HepG2 (cell line): Measurements from ENCODE around the gene TRNP1. TPM values are rescaled to one million over a fixed set of nuclear protein-coding genes. Genes with fewer than 3 reads are reported as not detected.
A peak's percentile ranks its signal among the peaks of the same experiment; 100 is the strongest.

Experiments
- ATAC-seq: fragments of 200-7000 bp; cut with Tn5 transposase; 3 replicates; pipeline ENCODE4 v1.9.1; 2020; ENCODE audit warnings: mild to moderate bottlenecking, moderate library complexity
- BruUV-seq: library from RNA; stranded (reverse); fragments of 400-500 nt; replicated peaks from 2 replicates; lab custom pipeline; 2021; lab: Mats Ljungman, UMichigan
- CTCF ChIA-PET: fragments of 300-600 bp; formaldehyde crosslinking; extraction: SDS; loops from one replicate; lab custom pipeline; 2021; ENCODE audit warnings: low total read pairs, inconsistent platforms, low intra/inter-chr PET ratio; lab: Yijun Ruan, JAX
- POLR2A ChIA-PET: fragments of 350-600 bp; sonication (Branson Sonifier 250); formaldehyde crosslinking; loops from one replicate; lab custom pipeline; 2020; ENCODE audit warnings: antibody characterized with exemption, inconsistent platforms; lab: Yijun Ruan, JAX
- DNase-seq: peaks from one replicate; pipeline ENCODE4 v3.0.0-alpha.2; 2015; ENCODE audit warnings: low spot score
- FAIRE-seq: peaks from 3 replicates; lab custom pipeline; 2011; peaks lifted over from hg19 to GRCh38; lab: Jason Lieb, UNC
- H2AFZ ChIP-seq: one replicate; pipeline ENCODE4 v1.6.1; 2011; ENCODE audit warnings: low read length, inconsistent platforms
- H3K27ac ChIP-seq: fragments of 300-600 bp; 3 replicates; pipeline ENCODE4 v1.8.0; 2011; ENCODE audit warnings: mixed run types, mild to moderate bottlenecking, mixed read lengths, low read length, inconsistent platforms; ENCODE audit not compliant: insufficient read depth; ENCODE audit errors: extremely low read length
- H3K27me3 ChIP-seq, 2 experiments: fragments of 200-600 bp in 1 of 2; 2 replicates in 1 of 2; 3 replicates in 1 of 2; pipeline versions ENCODE4 v1.6.0 to v1.8.0; 2011; ENCODE audit warnings: low read length in 2 of 2, mild to moderate bottlenecking in 2 of 2, moderate library complexity in 2 of 2, inconsistent platforms in 1 of 2; ENCODE audit not compliant: insufficient read depth in 2 of 2, control insufficient read depth in 1 of 2
- H3K36me3 ChIP-seq, 2 experiments: fragments of 200-600 bp in 1 of 2; replicated peaks in 1 of 2; 2 replicates in 1 of 2; 3 replicates in 1 of 2; pipeline versions ENCODE4 v1.5.1 to v1.8.0; 2011; ENCODE audit warnings: low read length in 2 of 2, inconsistent platforms in 1 of 2; ENCODE audit not compliant: insufficient read depth in 2 of 2, control insufficient read depth in 1 of 2
- H3K4me1 ChIP-seq: 2 replicates; pipeline ENCODE4 v1.5.1; 2012; ENCODE audit warnings: low read length, inconsistent platforms; ENCODE audit not compliant: insufficient read depth
- H3K4me2 ChIP-seq: 2 replicates; pipeline ENCODE4 v1.6.0; 2011; ENCODE audit warnings: low read depth, low read length, inconsistent platforms
- H3K4me3 ChIP-seq, 3 experiments: fragments of 200-600 bp in 1 of 3; sonication (generic), shearing (Covaris generic) in 1 of 3; replicated peaks in 1 of 3; 2 replicates each; pipeline ENCODE4 v1.5.1; 2011 to 2016; ENCODE audit warnings: low read length in 3 of 3, inconsistent platforms in 2 of 3, low read depth in 2 of 3, mild to moderate bottlenecking in 2 of 3, control low read depth in 1 of 3, mixed read lengths in 1 of 3; ENCODE audit not compliant: insufficient read depth in 1 of 3
- H3K79me2 ChIP-seq: one replicate; pipeline ENCODE4 v1.6.1; 2011; ENCODE audit warnings: low read length, inconsistent platforms; ENCODE audit not compliant: insufficient read depth
- H3K9ac ChIP-seq: 2 replicates; pipeline ENCODE4 v1.6.0; 2011; ENCODE audit warnings: mild to moderate bottlenecking, low read depth, low read length, inconsistent platforms; ENCODE audit not compliant: insufficient read depth
- H3K9me3 ChIP-seq: 2 replicates; pipeline ENCODE4 v1.5.1; 2012; ENCODE audit warnings: mild to moderate bottlenecking, low read length
- H4K20me1 ChIP-seq: 2 replicates; pipeline ENCODE4 v1.6.0; 2011; ENCODE audit warnings: inconsistent platforms, mild to moderate bottlenecking, low read length, moderate library complexity; ENCODE audit not compliant: insufficient read depth
- TCF12 ChIP-seq, 2 experiments: fragments of 450-650 bp in 1 of 2; sonication (generic) in 1 of 2; formaldehyde crosslinking in 1 of 2; IDR thresholded peaks; 2 replicates each; pipeline versions ENCODE4 v1.6.1 to v1.8.0; 2017 to 2022; ENCODE audit warnings: antibody characterized with exemption in 1 of 2, mild to moderate bottlenecking in 1 of 2, missing genetic modification reagents in 1 of 2, moderate library complexity in 1 of 2
- ZBTB40 ChIP-seq, 2 experiments: fragments of 450-650 bp in 1 of 2; sonication (generic) in 1 of 2; formaldehyde crosslinking in 1 of 2; IDR thresholded peaks; 2 replicates each; pipeline versions ENCODE4 v1.6.1 to v1.8.0; 2016 to 2022; ENCODE audit warnings: antibody characterized with exemption in 1 of 2, mild to moderate bottlenecking in 1 of 2, missing genetic modification reagents in 1 of 2
- ZMYM3 ChIP-seq: sonication (generic); formaldehyde crosslinking; IDR thresholded peaks from 2 replicates; pipeline ENCODE4 v1.5.1; 2020; ENCODE audit warnings: mild to moderate bottlenecking, missing genetic modification reagents
- ZNF124 ChIP-seq: sonication (generic); formaldehyde crosslinking; IDR thresholded peaks from 2 replicates; pipeline ENCODE4 v1.4.0; 2020; ENCODE audit warnings: missing genetic modification reagents
- ZSCAN30 ChIP-seq: sonication (generic); formaldehyde crosslinking; IDR thresholded peaks from 2 replicates; pipeline ENCODE4 v1.5.0; 2020; ENCODE audit warnings: mild to moderate bottlenecking, missing genetic modification reagents
- WGBS: methylation state at CpG from one replicate; pipeline ENCODE4 v1.1.6; 2017; ENCODE audit warnings: low lambda C conversion rate; 5-methylcytosine and 5-hydroxymethylcytosine counted together
- in situ Hi-C: cut with HindIII; loops from 2 replicates; pipeline ENCODE4 v1.10.0; 2017; ENCODE audit warnings: low pct_unique_long_range_greater_than_20kb; ENCODE audit not compliant: extremely low pct_ligation_motif_present
- intact Hi-C: fragments of 100-400 bp; cut with micrococcal nuclease; formaldehyde crosslinking; loops from one replicate; pipeline ENCODE4 v1.10.0; 2022; ENCODE audit not compliant: unreplicated experiment
- polyA plus RNA-seq, 8 experiments: library from polyadenylated mRNA; depleted of rRNA in 3 of 8; stranded (reverse) in 7 of 8; unstranded in 1 of 8; fragments of >200 nt; fragmentation: Illumina TruSeq in 4 of 8; extraction: Trizol in 4 of 8; gene quantifications; 2 replicates each; pipeline versions ENCODE4 v1.2.1 to v1.2.3, GENCODE V29; 2011 to 2016; ENCODE audit warnings: low read depth in 4 of 8, missing spikeins in 1 of 8, mixed read lengths in 1 of 8; ENCODE audit not compliant: insufficient read depth in 1 of 8
- total RNA-seq, 5 experiments: library from RNA; depleted of rRNA; stranded (reverse); fragments of >200 nt; fragmentation: Illumina TruSeq; extraction: Trizol; gene quantifications; 2 replicates each; pipeline ENCODE4 v1.2.3, GENCODE V29; 2016; ENCODE audit warnings: low read depth in 1 of 5

TRNP1 gene
- total and polyA plus RNA-seq, 2 of the 13 experiments (the other 11 are each of a cell fraction or from before 2014, with no cell fraction given): 42.0 to 158 TPM

GRCh38 chr1:26981146-26981846, 12.2 kb upstream of the TRNP1 start:
- no peaks in the 10 kb centered on the region for H3K27me3 ChIP-seq
- TF ChIP-seq ZMYM3 (CRISPR knock-in tag): peak; percentile 66
- no peak for TF ChIP-seq ZSCAN30
- TF ChIP-seq ZNF124 (CRISPR knock-in tag): no peak
- H3K4me3 ChIP-seq: no peak overlapping the region
- peaks cover 37% of the 10 kb centered on the region for H3K4me1 ChIP-seq
- no peaks in the 10 kb centered on the region for H4K20me1 ChIP-seq
- no peaks in the 10 kb centered on the region for H3K36me3 ChIP-seq
- WGBS: 71% methylated on average over 3 of the region's 3 CpGs
- H3K9ac ChIP-seq: no peak overlapping the region
- H2AFZ ChIP-seq: no peak overlapping the region
- intact Hi-C loops: no loop called here
- H3K4me2 ChIP-seq: no peak overlapping the region
- H3K9me3 ChIP-seq: no peaks in the 10 kb centered on the region
- H3K27ac ChIP-seq: no peak overlapping the region
- ChIA-PET POLR2A (interaction anchor here (0.7 to 2.3 kb wide), 2 partner anchors 12 to 17 kb away, joined by 3 to 9 read pairs; partner anchors contain the start of gene TRNP1), CTCF (no interaction called here)
- no TSS peak for BruUV-seq
- in situ Hi-C loops: no loop called here
- FAIRE-seq (no peak), ATAC-seq (no peak), DNase-seq (no peak)
- no peaks in the 10 kb centered on the region for H3K79me2 ChIP-seq

GRCh38 chr1:26983863-26984262, 9.6 kb upstream of the TRNP1 start:
- Histone ChIP-seq H3K4me2 (no peak overlapping the region), H3K27ac (no peak overlapping the region), H4K20me1 (no peaks in the 10 kb centered on the region), H3K9me3 (no peaks in the 10 kb centered on the region), H3K9ac (no peak overlapping the region), H3K4me1 (peaks cover 42% of the 10 kb centered on the region), H3K4me3 (no peak overlapping the region), H3K79me2 (no peaks in the 10 kb centered on the region), H2AFZ (no peak overlapping the region), H3K36me3 (no peaks in the 10 kb centered on the region), H3K27me3 (no peaks in the 10 kb centered on the region)
- FAIRE-seq (no peak), ATAC-seq (no peak), DNase-seq (no peak)
- BruUV-seq: no TSS peak
- WGBS: 51% methylated on average over 5 of the region's 5 CpGs
- no peak for TF ChIP-seq TCF12 (IDR thresholded peaks at IDR 0.05)
- no peak for TF ChIP-seq TCF12 (CRISPR knock-in tag; IDR thresholded peaks at IDR 0.05)
- 0 out of 2 replicates have a peak, but pooled peaks have one; percentile 20 for TF ChIP-seq ZBTB40 (IDR thresholded peaks at IDR 0.05)
- peak; percentile 61; the same call in 1 of the 2 replicates for TF ChIP-seq ZBTB40 (CRISPR knock-in tag; IDR thresholded peaks at IDR 0.05)
- in situ Hi-C loops (no loop called here), intact Hi-C loops (no loop called here)
- ChIA-PET POLR2A (interaction anchor here (0.6 to 1.7 kb wide), 2 partner anchors 10 to 17 kb away, joined by 3 to 5 read pairs; partner anchors contain the start of gene TRNP1), CTCF (no interaction called here)
